Hepatocyte (in vitro differentiated cells): Measurements from ENCODE around the gene CPT1A. TPM values are rescaled to one million over a fixed set of nuclear protein-coding genes. Genes with fewer than 3 reads are reported as not detected.

ENCODE experiments used
- DNase-seq: peaks from one replicate; pipeline ENCODE4 v3.0.0-alpha.2; 2016; ENCODE audit warnings: low spot score
- H2AFZ ChIP-seq: fragments of 200-600 bp; sonication (generic); 2 replicates; pipeline ENCODE4 v1.6.0; 2016; ENCODE audit warnings: antibody characterized with exemption, mild to moderate bottlenecking
- H3K27ac ChIP-seq: fragments of 200-600 bp; sonication (generic); 2 replicates; pipeline ENCODE4 v1.5.1; 2016; ENCODE audit warnings: mild to moderate bottlenecking
- H3K27me3 ChIP-seq: fragments of 200-600 bp; sonication (generic); 2 replicates; pipeline ENCODE4 v1.6.1; 2016
- H3K36me3 ChIP-seq: fragments of 200-600 bp; sonication (generic); replicated peaks from 2 replicates; pipeline ENCODE4 v1.5.1; 2016; ENCODE audit warnings: low read depth; ENCODE audit not compliant: insufficient read depth
- H3K4me1 ChIP-seq: fragments of 200-600 bp; sonication (generic); 2 replicates; pipeline ENCODE4 v1.5.1; 2016; ENCODE audit warnings: mild to moderate bottlenecking, moderate library complexity; ENCODE audit not compliant: insufficient read depth
- H3K4me2 ChIP-seq: fragments of 200-600 bp; sonication (generic); 2 replicates; pipeline ENCODE4 v1.6.0; 2016
- H3K4me3 ChIP-seq: fragments of 200-600 bp; sonication (generic); 2 replicates; pipeline ENCODE4 v1.5.1; 2016; ENCODE audit warnings: mild to moderate bottlenecking
- H3K79me2 ChIP-seq: fragments of 200-600 bp; sonication (generic); 2 replicates; pipeline ENCODE4 v1.6.0; 2017; ENCODE audit warnings: mild to moderate bottlenecking
- H3K9me2 ChIP-seq: fragments of 200-600 bp; sonication (generic); replicated peaks from 2 replicates; pipeline ENCODE4 v1.6.0; 2017; ENCODE audit warnings: mild to moderate bottlenecking; ENCODE audit not compliant: insufficient read depth
- H3K9me3 ChIP-seq: fragments of 200-600 bp; sonication (generic); 2 replicates; pipeline ENCODE4 v1.5.1; 2016; ENCODE audit warnings: low read depth, mild to moderate bottlenecking
- H4K20me1 ChIP-seq: fragments of 200-600 bp; sonication (generic); 2 replicates; pipeline ENCODE4 v1.6.0; 2016; ENCODE audit warnings: mild to moderate bottlenecking; ENCODE audit not compliant: insufficient read depth, poor library complexity, severe bottlenecking
- CTCF ChIP-seq: fragments of 200-600 bp; sonication (generic); IDR thresholded peaks from 2 replicates; pipeline ENCODE4 v1.5.1; 2016; ENCODE audit warnings: antibody characterized with exemption, mild to moderate bottlenecking; ENCODE audit not compliant: poor library complexity
- EZH2 ChIP-seq: fragments of 200-600 bp; sonication (generic); IDR thresholded peaks from 2 replicates; pipeline ENCODE4 v1.6.1; 2016; ENCODE audit warnings: antibody characterized with exemption, mild to moderate bottlenecking, borderline replicate concordance
- EZH2phosphoT487 ChIP-seq: fragments of 200-600 bp; sonication (generic); IDR thresholded peaks from one replicate; pipeline ENCODE4 v1.6.1; 2018; ENCODE audit warnings: antibody characterized with exemption, mild to moderate bottlenecking, low read depth, moderate library complexity; ENCODE audit not compliant: unreplicated experiment, severe bottlenecking
- WGBS: methylation state at CpG from one replicate; pipeline ENCODE4 v1.1.6; 2016; ENCODE audit warnings: low lambda C conversion rate; ENCODE audit errors: missing lambda C conversion rate; 5-methylcytosine and 5-hydroxymethylcytosine counted together
- polyA plus RNA-seq: library from polyadenylated mRNA; unstranded; fragments of >200 nt; fragmentation: Nextera tagmentation; extraction: Ambion mirVana; gene quantifications from 2 replicates; pipeline ENCODE4 v1.2.1, GENCODE V29; 2016
- total RNA-seq: library from RNA; depleted of rRNA; stranded (reverse); fragments of >200 nt; gene quantifications from 2 replicates; pipeline ENCODE4 v1.2.3, GENCODE V29; 2014

Gene CPT1A
- total and polyA plus RNA-seq, 2 experiments from 2014 or later, result 8.3 to 24.8 TPM

- TF ChIP-seq CTCF (peak; percentile 18), EZH2phosphoT487 (no peak)
- H2AFZ ChIP-seq, result no peak overlapping the region
- no peaks in the 10 kb centered on the region for H3K4me1 ChIP-seq
- H3K27me3 ChIP-seq, result no peaks in the 10 kb centered on the region
- H3K27ac ChIP-seq, result no peak overlapping the region
- no peak for DNase-seq
- 85% methylated on average over 13 of the region's 14 CpGs for WGBS
- no peaks in the 10 kb centered on the region for H4K20me1 ChIP-seq
- H3K4me2 ChIP-seq, result no peak overlapping the region
- H3K9me2 ChIP-seq, result no peaks in the 10 kb centered on the region
- H3K9me3 ChIP-seq, result no peaks in the 10 kb centered on the region
- H3K4me3 ChIP-seq, result no peak overlapping the region
- no peaks in the 10 kb centered on the region for H3K36me3 ChIP-seq
- H3K79me2 ChIP-seq, result no peaks in the 10 kb centered on the region
Measured at GRCh38 chr11:68763926-68764657, 77.6 kb downstream of the CPT1A start.

- H3K9me2 ChIP-seq, result no peaks in the 10 kb centered on the region
- no peaks in the 10 kb centered on the region for H3K4me1 ChIP-seq
- no peak overlapping the region for H2AFZ ChIP-seq
- 49% methylated on average over 10 of the region's 10 CpGs for WGBS
- no peaks in the 10 kb centered on the region for H3K36me3 ChIP-seq
- no peak overlapping the region for H3K4me2 ChIP-seq
- H3K27ac ChIP-seq, result peak overlapping the region; percentile 7
- H3K4me3 ChIP-seq, result no peak overlapping the region
- no peaks in the 10 kb centered on the region for H4K20me1 ChIP-seq
- DNase-seq, result peak; percentile 27
- TF ChIP-seq CTCF (no peak), EZH2 (no peak), EZH2phosphoT487 (no peak)
- no peaks in the 10 kb centered on the region for H3K79me2 ChIP-seq
- no peaks in the 10 kb centered on the region for H3K27me3 ChIP-seq
- no peaks in the 10 kb centered on the region for H3K9me3 ChIP-seq
Measured at GRCh38 chr11:68763181-68763721, 78.5 kb downstream of the CPT1A start.

GRCh38 chr11:68762481-68762880, 79.2 kb downstream of the CPT1A start:
- H3K4me1 ChIP-seq, result no peaks in the 10 kb centered on the region
- DNase-seq, result no peak
- no peaks in the 10 kb centered on the region for H3K79me2 ChIP-seq
- no peaks in the 10 kb centered on the region for H4K20me1 ChIP-seq
- TF ChIP-seq EZH2 (no peak), EZH2phosphoT487 (no peak), CTCF (no peak)
- H3K9me3 ChIP-seq, result no peaks in the 10 kb centered on the region
- H3K27me3 ChIP-seq, result no peaks in the 10 kb centered on the region
- H3K36me3 ChIP-seq, result no peaks in the 10 kb centered on the region
- H3K27ac ChIP-seq, result no peak overlapping the region
- no peak overlapping the region for H3K4me2 ChIP-seq
- no peaks in the 10 kb centered on the region for H3K9me2 ChIP-seq
- WGBS, result 85% methylated on average over 15 of the region's 15 CpGs
- no peak overlapping the region for H2AFZ ChIP-seq
- H3K4me3 ChIP-seq, result no peak overlapping the region
